Measurements from ENCODE around the gene LRRC30. TPM values are rescaled to one million over a fixed set of nuclear protein-coding genes. Genes with fewer than 3 reads are reported as not detected.

Gene LRRC30
- total RNA-seq, 2 experiments from 2014 or later, result not detected

DNA sequence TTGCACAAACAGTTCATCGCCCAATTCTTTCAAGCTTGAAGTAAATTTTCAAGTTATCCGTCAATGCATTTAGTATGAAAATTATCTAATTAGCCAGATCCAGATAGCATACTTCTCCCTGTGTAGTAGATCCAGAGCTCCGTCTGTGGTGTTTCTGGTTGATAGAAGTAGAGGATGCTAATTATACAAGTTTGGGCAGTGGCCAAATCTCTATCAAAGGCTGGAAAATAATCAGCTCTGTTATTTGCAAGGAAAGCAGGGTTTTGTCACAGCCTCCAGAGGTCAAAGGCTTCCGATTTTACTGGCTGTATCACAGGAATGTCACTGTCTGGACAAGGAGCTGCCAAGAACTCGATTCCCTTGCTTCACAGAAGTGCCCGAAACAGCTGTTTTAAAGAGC lies 28.6 kb downstream of the LRRC30 start:
- DNase-seq (ENCODE audit: low spot score), result no peak

DNA sequence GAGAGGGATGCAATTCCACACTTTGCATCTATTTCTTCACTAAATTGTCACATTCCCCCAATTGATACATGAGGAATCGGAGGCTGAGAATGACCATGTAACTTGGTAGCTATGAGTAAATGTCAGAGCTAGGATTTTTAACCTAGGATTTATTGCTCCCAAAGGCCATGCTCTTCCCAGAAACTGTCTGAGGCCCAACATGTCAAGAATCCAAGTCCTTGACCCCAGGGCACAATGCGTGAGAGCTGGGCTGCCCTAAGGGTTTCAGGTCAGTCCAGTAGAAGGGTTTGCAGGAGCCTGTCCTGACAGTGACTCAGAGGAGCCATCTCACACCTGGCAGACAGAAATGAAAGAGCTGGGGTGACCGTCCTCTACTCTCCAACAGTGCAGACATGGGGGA lies 30.3 kb downstream of the LRRC30 start:
- TF ChIP-seq, protein P1, sequence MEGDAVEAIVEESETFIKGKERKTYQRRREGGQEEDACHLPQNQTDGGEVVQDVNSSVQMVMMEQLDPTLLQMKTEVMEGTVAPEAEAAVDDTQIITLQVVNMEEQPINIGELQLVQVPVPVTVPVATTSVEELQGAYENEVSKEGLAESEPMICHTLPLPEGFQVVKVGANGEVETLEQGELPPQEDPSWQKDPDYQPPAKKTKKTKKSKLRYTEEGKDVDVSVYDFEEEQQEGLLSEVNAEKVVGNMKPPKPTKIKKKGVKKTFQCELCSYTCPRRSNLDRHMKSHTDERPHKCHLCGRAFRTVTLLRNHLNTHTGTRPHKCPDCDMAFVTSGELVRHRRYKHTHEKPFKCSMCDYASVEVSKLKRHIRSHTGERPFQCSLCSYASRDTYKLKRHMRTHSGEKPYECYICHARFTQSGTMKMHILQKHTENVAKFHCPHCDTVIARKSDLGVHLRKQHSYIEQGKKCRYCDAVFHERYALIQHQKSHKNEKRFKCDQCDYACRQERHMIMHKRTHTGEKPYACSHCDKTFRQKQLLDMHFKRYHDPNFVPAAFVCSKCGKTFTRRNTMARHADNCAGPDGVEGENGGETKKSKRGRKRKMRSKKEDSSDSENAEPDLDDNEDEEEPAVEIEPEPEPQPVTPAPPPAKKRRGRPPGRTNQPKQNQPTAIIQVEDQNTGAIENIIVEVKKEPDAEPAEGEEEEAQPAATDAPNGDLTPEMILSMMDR (conservative IDR thresholded peaks at IDR 0.05; ENCODE audit: low read length), result no peak
- no peak for TF ChIP-seq EZH2phosphoT487 (IDR thresholded peaks at IDR 0.05; ENCODE audit: borderline replicate concordance, low read depth, low read length)

More for the DNA sequence above, 28.6 kb downstream of the LRRC30 start:
- H2AFZ ChIP-seq (ENCODE audit: low read length), result no peak overlapping the region
- H4K20me1 ChIP-seq (ENCODE audit: insufficient read depth, low read length), result no peaks in the 10 kb centered on the region
- no peak for TF ChIP-seq EZH2phosphoT487 (IDR thresholded peaks at IDR 0.05; ENCODE audit: borderline replicate concordance, low read depth, low read length)
- TF ChIP-seq, protein P1 (conservative IDR thresholded peaks at IDR 0.05; ENCODE audit: low read length), result no peak
- H3K4me3 ChIP-seq (ENCODE audit: low read depth, low read length, poor library complexity, severe bottlenecking), result no peak overlapping the region
- H3K4me2 ChIP-seq (ENCODE audit: low read length), result no peak overlapping the region
- POLR2A ChIA-PET, result no interaction called here
- intact Hi-C loops (cut with micrococcal nuclease; ENCODE audit: unreplicated experiment), result no loop called here
- no TSS peak for BruUV-seq (replicated peaks)
- CTCF ChIA-PET (ENCODE audit: unreplicated experiment), result no interaction called here
- no peaks in the 10 kb centered on the region for H3K4me1 ChIP-seq (ENCODE audit: insufficient read depth, low read length, poor library complexity, severe bottlenecking)
- H3K79me2 ChIP-seq (ENCODE audit: insufficient read depth, low read depth, low read length), result no peaks in the 10 kb centered on the region
- H3K9me3 ChIP-seq (ENCODE audit: low read length), result no peaks in the 10 kb centered on the region
- no peaks in the 10 kb centered on the region for H3K9me2 ChIP-seq (ENCODE audit: insufficient read depth, low read length)
- H3K27ac ChIP-seq (ENCODE audit: low read depth, low read length, poor library complexity, severe bottlenecking), result no peak overlapping the region
- H3K36me3 ChIP-seq (ENCODE audit: insufficient read depth, low read length), result no peaks in the 10 kb centered on the region

DNA sequence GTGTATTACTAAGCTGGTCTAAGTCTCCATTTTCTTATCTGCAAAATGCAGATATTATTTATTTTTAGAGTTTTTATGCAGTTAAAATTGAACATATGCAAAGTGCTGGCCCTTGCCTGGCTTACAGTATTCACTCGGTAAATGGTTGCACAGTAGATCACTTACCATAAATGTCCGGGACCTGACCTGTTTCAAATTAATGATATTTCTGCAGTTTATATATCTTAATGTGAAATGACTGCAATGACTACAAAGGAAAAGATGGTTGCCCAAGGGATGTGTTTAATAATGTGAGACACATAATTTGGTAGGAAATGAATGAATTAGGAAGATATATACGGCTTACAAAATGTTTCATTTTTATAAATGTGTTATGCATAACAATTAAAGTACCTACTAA lies 37.1 kb downstream of the LRRC30 start:
- Histone ChIP-seq H3K36me3 (ENCODE audit: insufficient read depth, low read length) (no peaks in the 10 kb centered on the region), H3K9me2 (ENCODE audit: insufficient read depth, low read length) (no peaks in the 10 kb centered on the region), H3K4me2 (ENCODE audit: low read length) (no peak overlapping the region), H4K20me1 (ENCODE audit: insufficient read depth, low read length) (no peaks in the 10 kb centered on the region), H3K79me2 (ENCODE audit: insufficient read depth, low read depth, low read length) (no peaks in the 10 kb centered on the region), H3K9me3 (ENCODE audit: low read length) (no peaks in the 10 kb centered on the region), H3K27ac (ENCODE audit: low read depth, low read length, poor library complexity, severe bottlenecking) (no peak overlapping the region), H3K4me3 (ENCODE audit: low read depth, low read length, poor library complexity, severe bottlenecking) (no peak overlapping the region), H2AFZ (ENCODE audit: low read length) (no peak overlapping the region), H3K4me1 (ENCODE audit: insufficient read depth, low read length, poor library complexity, severe bottlenecking) (no peaks in the 10 kb centered on the region)
- CTCF ChIA-PET (ENCODE audit: unreplicated experiment), result no interaction called here
- intact Hi-C loops (cut with micrococcal nuclease; ENCODE audit: unreplicated experiment), result no loop called here
- POLR2A ChIA-PET, result no interaction called here
- TF ChIP-seq, protein P1 (conservative IDR thresholded peaks at IDR 0.05; ENCODE audit: low read length), result no peak
- no peak for TF ChIP-seq EZH2phosphoT487 (IDR thresholded peaks at IDR 0.05; ENCODE audit: borderline replicate concordance, low read depth, low read length)
- DNase-seq (ENCODE audit: low spot score), result no peak
- BruUV-seq (replicated peaks), result no TSS peak

More for the DNA sequence above, 30.3 kb downstream of the LRRC30 start:
- no TSS peak for BruUV-seq (replicated peaks)
- ChIA-PET POLR2A (interaction anchor here (1.3 kb wide), 1 partner anchor 83 kb away, joined by 3 read pairs; no protein-coding TSS in a partner anchor), CTCF (ENCODE audit: unreplicated experiment) (no interaction called here)
- no peaks in the 10 kb centered on the region for H3K9me3 ChIP-seq (ENCODE audit: low read length)
- H4K20me1 ChIP-seq (ENCODE audit: insufficient read depth, low read length), result no peaks in the 10 kb centered on the region
- intact Hi-C loops (cut with micrococcal nuclease; ENCODE audit: unreplicated experiment), result no loop called here
- H3K4me2 ChIP-seq (ENCODE audit: low read length), result no peak overlapping the region
- H3K36me3 ChIP-seq (ENCODE audit: insufficient read depth, low read length), result no peaks in the 10 kb centered on the region
- H2AFZ ChIP-seq (ENCODE audit: low read length), result no peak overlapping the region
- no peak for DNase-seq (ENCODE audit: low spot score)
- no peak overlapping the region for H3K4me3 ChIP-seq (ENCODE audit: low read depth, low read length, poor library complexity, severe bottlenecking)
- no peaks in the 10 kb centered on the region for H3K9me2 ChIP-seq (ENCODE audit: insufficient read depth, low read length)
- no peaks in the 10 kb centered on the region for H3K4me1 ChIP-seq (ENCODE audit: insufficient read depth, low read length, poor library complexity, severe bottlenecking)
- H3K27ac ChIP-seq (ENCODE audit: low read depth, low read length, poor library complexity, severe bottlenecking), result no peak overlapping the region
- H3K79me2 ChIP-seq (ENCODE audit: insufficient read depth, low read depth, low read length), result no peaks in the 10 kb centered on the region

All from OCI-LY7 (cell line).